LHCN-M2 (cell line): ENCODE results near the gene INO80E. TPM values are rescaled to one million over a fixed set of nuclear protein-coding genes. Genes with fewer than 3 reads are reported as not detected.

Experiments used
- DNase-seq: peaks from one replicate; pipeline ENCODE4 v3.0.0-alpha.2; 2012; ENCODE audit warnings: low read depth
- total RNA-seq: library from RNA; depleted of rRNA; stranded (reverse); fragments of >200 nt; gene quantifications from 2 replicates; pipeline ENCODE4 v1.2.3, GENCODE V29; 2014

INO80E gene
- total RNA-seq, 1 experiment from 2014 or later: 116 TPM

GRCh38 chr16:29992344-29992967, 3.6 kb upstream of the INO80E start:
- DNase-seq: no peak

- no peak for DNase-seq
These were observed 2.7 kb upstream of the INO80E start for GRCh38 chr16:29993191-29993902.

DNA sequence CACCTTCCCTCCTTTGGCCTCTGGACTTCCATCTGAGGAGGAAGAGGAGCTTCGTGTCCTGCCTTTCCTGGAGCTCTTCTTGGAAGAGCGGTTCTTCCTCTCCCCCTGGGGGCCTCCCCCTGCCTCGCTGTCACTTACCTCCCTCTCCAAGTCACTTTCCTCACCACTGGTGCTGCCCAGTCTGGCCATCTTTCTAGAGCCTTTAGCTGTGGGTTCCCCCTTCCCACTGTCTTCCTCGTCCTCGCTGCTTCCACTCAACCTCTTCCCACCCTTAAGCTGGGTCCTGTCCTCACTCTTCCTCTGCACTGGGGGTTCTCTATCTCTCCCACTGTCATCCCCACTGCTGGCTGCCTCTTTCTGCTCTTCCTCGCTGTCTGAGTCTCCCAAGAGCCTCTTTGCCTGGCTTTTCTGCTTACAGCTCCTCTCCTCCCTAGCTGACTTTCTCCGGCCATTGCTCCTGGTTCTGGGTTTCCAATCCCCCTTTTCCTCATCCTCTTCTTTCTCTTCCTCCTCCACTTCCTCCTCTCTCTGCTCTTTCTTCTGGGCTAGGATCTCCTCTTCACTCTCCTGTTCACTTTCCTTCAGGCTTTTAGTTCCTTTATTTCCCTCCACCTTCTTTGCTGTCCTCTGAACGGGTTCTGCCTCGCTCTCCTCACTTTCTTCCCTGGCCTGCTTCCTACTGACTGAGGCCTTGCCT, 2.0 kb upstream of the INO80E start:
- DNase-seq: no peak

GRCh38 chr16:29994600-29995323, 1.3 kb upstream of the INO80E start:
- peak; percentile 61 for DNase-seq

DNA sequence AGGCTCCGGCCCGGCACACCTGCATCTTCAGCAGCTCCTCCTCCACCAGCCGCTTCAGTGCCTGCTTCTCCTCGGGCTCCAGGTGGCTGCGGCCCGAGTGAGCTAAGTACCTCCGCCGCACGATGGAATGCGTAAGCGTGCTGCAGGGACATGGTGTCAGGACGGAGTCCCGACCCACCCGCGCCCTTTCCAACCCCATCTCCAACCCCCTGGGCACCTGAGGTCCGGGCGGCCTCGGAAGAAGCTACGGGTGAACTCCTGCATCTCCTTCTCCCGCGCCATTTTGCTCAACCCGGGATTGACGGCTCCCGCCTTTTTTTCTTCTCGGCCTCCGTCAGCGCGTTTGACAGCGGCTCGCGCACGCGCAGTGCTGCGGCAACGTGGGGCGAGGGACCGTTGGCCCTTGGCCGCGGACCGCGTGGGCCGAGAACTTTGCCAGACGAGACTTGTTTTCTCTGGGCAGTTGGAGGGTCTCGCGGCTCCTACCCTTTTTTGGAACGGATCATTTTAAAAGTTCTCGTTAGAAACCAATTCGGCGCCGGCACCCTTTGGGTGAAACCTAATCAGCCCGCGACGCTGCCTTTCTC, 624 bp upstream of the INO80E start, which contains the start of gene HIRIP3:
Gene HIRIP3 (minus strand): TSS at position 294 of the 587 bp plus-strand sequence. CDS start 12 bp downstream, at position 282.
- DNase-seq: peak; percentile 79

DNA sequence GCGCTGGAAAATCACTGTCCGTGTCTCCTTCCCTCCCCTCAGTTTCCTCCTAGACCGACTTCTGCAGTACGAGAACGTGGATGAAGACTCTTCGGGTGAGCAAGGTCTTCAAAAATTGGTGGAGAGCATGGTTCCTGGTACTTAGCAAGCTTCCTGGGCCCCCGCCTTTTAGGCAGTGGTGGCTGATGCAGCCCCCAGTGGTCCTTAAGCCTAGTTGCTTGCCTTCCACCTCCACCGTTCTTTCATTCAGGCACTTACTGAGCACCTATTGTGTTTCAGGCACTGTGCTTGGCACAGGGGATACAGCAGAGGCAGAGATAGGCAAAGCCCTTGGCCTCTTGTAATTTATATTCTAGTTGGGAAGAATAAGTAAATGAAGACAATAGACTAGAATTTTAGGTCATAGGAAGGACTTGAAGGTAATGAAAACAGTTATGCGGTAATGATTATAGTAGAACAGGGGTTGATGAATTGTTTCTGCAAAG, 767 bp downstream of the INO80E start:
- no peak for DNase-seq

GRCh38 chr16:29999605-30000004, 3.6 kb downstream of the INO80E start:
- DNase-seq: no peak

- no peak for DNase-seq
These were observed 4.9 kb downstream of the INO80E start for GRCh38 chr16:30000735-30001631.

DNA sequence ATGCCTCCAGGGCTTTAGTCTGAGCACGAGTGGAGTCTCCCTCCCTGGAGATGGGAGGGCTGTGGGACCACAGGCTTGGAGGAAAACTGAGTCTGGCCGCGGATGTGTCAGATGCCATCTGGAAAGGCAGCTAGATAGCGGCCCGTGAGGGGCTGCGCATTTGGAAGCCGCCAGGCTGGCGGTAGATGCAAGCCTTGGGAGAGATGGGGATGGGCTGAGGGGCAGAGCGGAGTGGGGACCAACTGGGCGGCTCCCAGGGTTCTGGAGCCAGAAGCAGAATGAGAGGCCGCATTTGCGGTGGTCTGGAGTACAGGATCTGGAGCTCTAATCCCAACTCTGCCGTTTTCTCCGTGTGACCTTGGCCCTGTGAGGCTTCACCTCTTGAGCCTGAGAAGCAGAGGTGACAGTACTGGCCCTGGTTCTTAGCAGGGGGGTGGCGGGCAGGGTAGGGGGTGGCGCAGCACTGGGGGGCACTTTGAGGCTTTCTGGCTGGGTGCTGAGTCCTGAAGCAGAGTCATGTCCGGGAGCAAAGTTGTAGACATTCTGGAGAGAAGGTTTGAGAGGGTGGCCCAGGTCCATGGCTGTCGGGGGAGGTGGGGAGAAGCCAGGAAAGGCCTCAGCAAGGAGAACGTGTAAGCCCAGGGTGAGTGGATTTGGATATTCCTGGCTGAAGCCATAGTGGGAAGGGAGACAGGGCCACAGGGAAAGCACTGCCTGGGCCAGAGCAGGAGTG, 6.7 kb downstream of the INO80E start:
- DNase-seq: no peak

- no peak for DNase-seq
These were observed 7.8 kb downstream of the INO80E start for GRCh38 chr16:30003670-30004423.

DNA sequence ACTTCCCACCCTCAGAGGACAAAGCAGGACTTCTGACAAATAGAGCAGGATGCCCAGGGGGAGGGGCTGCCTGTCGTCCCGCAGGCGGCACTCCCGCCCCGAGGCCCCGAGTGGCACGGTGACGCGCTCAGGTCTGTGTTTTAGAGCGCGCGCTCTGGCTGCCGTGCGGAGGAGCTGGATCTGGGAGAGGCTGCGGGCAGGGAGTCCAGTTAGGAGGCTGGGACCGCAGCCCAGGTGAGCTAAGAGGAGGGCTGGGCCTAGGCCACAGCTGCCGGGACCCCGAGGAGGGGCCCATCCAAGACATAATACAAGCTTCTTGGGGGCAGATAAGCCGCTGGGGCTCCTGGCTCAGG, 8.4 kb downstream of the INO80E start:
- DNase-seq: no peak

DNA sequence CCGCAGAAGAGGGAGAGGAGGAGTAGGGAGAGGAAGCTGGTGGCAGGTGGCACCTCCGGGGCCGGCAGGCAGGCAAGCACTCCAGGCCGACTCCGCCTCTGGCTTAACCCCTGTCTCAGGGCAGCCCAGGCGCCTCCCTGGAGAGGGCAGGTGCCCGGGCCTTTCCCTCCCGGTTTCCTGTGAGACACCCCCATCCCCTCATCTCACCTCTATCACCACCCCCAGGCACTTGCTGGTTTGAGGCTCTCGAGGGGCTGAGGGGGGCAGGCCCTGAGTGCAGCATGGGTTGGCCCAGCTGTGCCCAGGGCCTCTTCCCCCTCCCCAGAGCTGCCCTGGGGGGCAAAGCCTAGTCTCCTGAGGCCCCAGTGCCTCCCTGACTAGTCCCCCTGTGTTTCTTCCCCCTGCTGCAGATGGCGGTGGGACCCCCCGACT, 8.8 kb downstream of the INO80E start:
- DNase-seq: no peak

DNA sequence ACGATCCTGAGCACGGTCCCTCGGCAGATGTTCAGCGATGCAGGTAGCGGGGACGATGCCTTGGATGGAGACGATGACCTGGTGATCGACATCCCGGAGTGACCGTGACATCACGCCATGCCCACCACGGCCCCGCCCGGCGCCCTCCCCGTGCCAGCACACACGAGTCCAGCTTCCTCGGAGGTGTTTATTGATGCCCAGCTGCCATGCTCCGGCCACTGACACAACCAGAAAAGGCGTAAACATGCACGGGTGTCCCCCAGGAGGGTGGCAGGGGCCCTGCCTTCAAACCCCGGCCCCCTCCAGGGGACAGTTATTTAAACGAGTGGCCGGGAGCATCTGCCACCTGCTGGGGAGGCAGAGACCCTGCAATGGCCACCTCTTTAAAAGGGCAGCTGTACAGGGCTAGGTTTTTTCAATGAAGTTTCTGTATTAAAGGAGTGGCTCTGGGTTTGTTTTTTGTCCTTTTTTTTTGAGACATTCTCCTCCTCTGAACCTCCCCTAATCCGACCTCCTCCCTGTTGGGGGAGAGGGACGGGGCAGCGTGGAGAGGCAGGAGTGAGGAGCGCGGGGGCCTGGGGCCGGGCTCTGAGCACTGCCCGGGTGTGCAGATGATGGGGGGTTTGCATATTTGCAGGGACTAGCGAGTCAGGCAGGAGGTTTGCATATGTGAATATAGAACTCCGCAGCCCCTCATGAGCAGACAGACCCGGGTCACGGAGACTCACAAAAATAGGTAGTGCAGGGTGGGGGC, 9.5 kb downstream of the INO80E start:
- peak; percentile 31 for DNase-seq

DNA sequence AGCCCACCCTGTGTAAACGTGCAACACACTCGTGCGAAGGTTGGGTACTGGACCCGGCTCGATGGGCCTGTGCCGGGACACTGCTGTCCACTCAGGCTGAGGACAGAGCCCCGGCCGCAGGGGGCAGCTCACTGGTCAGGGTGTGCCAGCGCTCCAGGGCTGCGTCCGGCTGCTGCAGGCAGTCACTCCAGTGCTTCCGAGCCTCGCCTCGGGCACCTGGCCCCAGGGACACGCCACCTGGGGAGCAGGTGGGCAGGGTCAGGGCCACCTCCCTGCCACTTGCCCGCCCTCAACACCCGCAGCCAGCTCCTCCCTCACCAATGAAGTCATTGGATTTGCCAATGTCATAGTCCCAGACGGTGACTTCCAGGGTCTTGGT, 10.0 kb downstream of the INO80E start:
- DNase-seq: no peak

DNA sequence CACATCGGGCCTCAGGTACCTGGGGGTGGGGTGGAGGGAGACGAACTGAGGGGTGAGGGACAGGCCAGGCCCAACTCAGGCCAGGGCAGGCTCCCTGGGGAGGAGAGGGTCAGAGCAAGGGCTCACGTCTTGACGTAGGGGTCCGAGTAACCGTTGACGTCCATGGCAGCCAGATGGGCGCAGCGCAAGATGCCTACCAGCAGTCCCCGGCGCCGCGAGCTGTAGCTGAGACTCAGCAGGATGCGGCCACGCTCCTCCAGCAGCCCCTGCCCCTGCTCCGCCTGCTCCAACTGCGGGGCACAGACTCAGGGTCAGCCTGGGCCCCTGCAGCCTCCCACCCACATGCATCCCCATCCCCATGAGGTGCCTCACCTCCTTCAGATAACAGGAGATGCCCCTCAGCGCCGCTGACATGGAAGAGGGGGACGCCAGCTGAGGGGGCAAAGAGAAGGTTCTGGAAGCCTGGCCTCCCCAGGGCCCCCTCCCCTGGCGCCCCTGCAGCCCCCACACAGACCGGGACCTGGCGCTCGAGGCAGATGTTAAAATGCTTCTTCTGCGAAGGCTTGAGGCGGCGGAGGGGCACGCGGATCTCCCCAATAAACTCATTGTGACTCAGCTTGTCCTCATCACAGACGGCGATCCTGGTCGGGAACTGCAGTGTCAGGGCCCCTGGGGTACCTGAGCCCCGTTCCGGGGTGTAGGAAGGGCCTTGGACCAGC, 10.8 kb downstream of the INO80E start:
- DNase-seq: no peak

- no peak for DNase-seq
These were observed 11.4 kb downstream of the INO80E start for GRCh38 chr16:30007378-30007895.
